GM21576 (cell line): ENCODE results near the gene SLC35F1.

Experiments
- ATAC-seq: cut with Tn5 transposase; IDR thresholded peaks from one replicate; pipeline ENCODE4 v1.9.1; 2021; ENCODE audit warnings: mild to moderate bottlenecking, moderate library complexity; ENCODE audit not compliant: unreplicated experiment

Gene SLC35F1

GRCh38 chr6:118252474-118252873 is 345.4 kb downstream of the SLC35F1 start:
- ATAC-seq, result peak; percentile 70

GRCh38 chr6:118253741-118254140 is 346.7 kb downstream of the SLC35F1 start:
- ATAC-seq, result no peak

- ATAC-seq, result no peak
Observed at GRCh38 chr6:118260833-118261232, 353.8 kb downstream of the SLC35F1 start.

- no peak for ATAC-seq
Observed at GRCh38 chr6:118263921-118264486, 356.9 kb downstream of the SLC35F1 start.

- no peak for ATAC-seq
Observed at GRCh38 chr6:118269659-118270058, 362.6 kb downstream of the SLC35F1 start.

- no peak for ATAC-seq
Observed at GRCh38 chr6:118277631-118278030, 370.6 kb downstream of the SLC35F1 start.

GRCh38 chr6:118280210-118280609 is 373.1 kb downstream of the SLC35F1 start:
- peak; percentile 100 for ATAC-seq

- no peak for ATAC-seq
Observed at GRCh38 chr6:118281291-118281690, 374.2 kb downstream of the SLC35F1 start.

- no peak for ATAC-seq
Observed at GRCh38 chr6:118283766-118284165, 376.7 kb downstream of the SLC35F1 start.

- no peak for ATAC-seq
Observed at GRCh38 chr6:118284736-118285360, 377.8 kb downstream of the SLC35F1 start.

- ATAC-seq, result no peak
Observed at GRCh38 chr6:118285791-118286190, 378.7 kb downstream of the SLC35F1 start.

- ATAC-seq, result no peak
Observed at GRCh38 chr6:118288355-118289124, 381.5 kb downstream of the SLC35F1 start.

GRCh38 chr6:118292558-118292957 is 385.5 kb downstream of the SLC35F1 start:
- no peak for ATAC-seq

GRCh38 chr6:118294906-118295305 is 387.8 kb downstream of the SLC35F1 start:
- ATAC-seq, result no peak

GRCh38 chr6:118295336-118295735 is 388.3 kb downstream of the SLC35F1 start:
- no peak for ATAC-seq

GRCh38 chr6:118296129-118296901 is 389.3 kb downstream of the SLC35F1 start:
- ATAC-seq, result no peak

GRCh38 chr6:118297821-118298220 is 390.8 kb downstream of the SLC35F1 start:
- ATAC-seq, result no peak

GRCh38 chr6:118298476-118299427 is 391.7 kb downstream of the SLC35F1 start:
- no peak for ATAC-seq

- no peak for ATAC-seq
Observed at GRCh38 chr6:118299457-118299856, 392.4 kb downstream of the SLC35F1 start.

GRCh38 chr6:118304321-118304720 is 397.3 kb downstream of the SLC35F1 start:
- ATAC-seq, result no peak
